Neural progenitor cell (in vitro differentiated cells): Measurements from ENCODE around the gene ARFGAP1. TPM values are rescaled to one million over a fixed set of nuclear protein-coding genes. Genes with fewer than 3 reads are reported as not detected.

ENCODE experiments used
- DNase-seq: peaks from one replicate; pipeline ENCODE4 v3.0.0-alpha.2; 2016; ENCODE audit warnings: low spot score
- H2AFZ ChIP-seq: fragments of 200-600 bp; sonication (generic); replicated peaks from 2 replicates; pipeline ENCODE4 v1.6.1; 2016; ENCODE audit warnings: antibody characterized with exemption
- H3F3A ChIP-seq: fragments of 200-600 bp; sonication (generic); 2 replicates; pipeline ENCODE4 v1.6.1; 2016; ENCODE audit warnings: antibody characterized with exemption, low read depth
- H3K27ac ChIP-seq: fragments of 200-600 bp; sonication (generic); 2 replicates; pipeline ENCODE4 v1.5.1; 2016; ENCODE audit warnings: mild to moderate bottlenecking
- H3K27me3 ChIP-seq: fragments of 200-600 bp; sonication (generic); 2 replicates; pipeline ENCODE4 v1.6.1; 2016; ENCODE audit warnings: mild to moderate bottlenecking, moderate library complexity
- H3K36me3 ChIP-seq: fragments of 200-600 bp; sonication (generic); 2 replicates; pipeline ENCODE4 v1.5.1; 2016
- H3K4me1 ChIP-seq: fragments of 200-600 bp; sonication (generic); 2 replicates; pipeline ENCODE4 v1.6.1; 2016; ENCODE audit warnings: mixed run types
- H3K4me2 ChIP-seq: fragments of 200-600 bp; sonication (generic); 2 replicates; pipeline ENCODE4 v1.6.1; 2016
- H3K4me3 ChIP-seq: fragments of 200-600 bp; sonication (generic); 2 replicates; pipeline ENCODE4 v1.5.1; 2016
- H3K79me2 ChIP-seq: fragments of 200-600 bp; sonication (generic); 2 replicates; pipeline ENCODE4 v1.6.1; 2016; ENCODE audit warnings: low read depth
- H3K9ac ChIP-seq: fragments of 200-600 bp; sonication (generic); 2 replicates; pipeline ENCODE4 v1.6.1; 2016
- H3K9me3 ChIP-seq: fragments of 200-600 bp; sonication (generic); 2 replicates; pipeline ENCODE4 v1.5.1; 2016; ENCODE audit warnings: low read depth
- H4K20me1 ChIP-seq: fragments of 200-600 bp; sonication (generic); 2 replicates; pipeline ENCODE4 v1.6.1; 2016; ENCODE audit warnings: low read depth
- H3K27ac Mint-ChIP-seq: 3 replicates; pipeline ENCODE4 v1.8.0; 2021; ENCODE audit warnings: mixed read lengths
- H3K27me3 Mint-ChIP-seq: 2 replicates; pipeline ENCODE4 v1.8.0; 2022; ENCODE audit warnings: low read depth, mild to moderate bottlenecking, inconsistent platforms, moderate library complexity, mixed read lengths; ENCODE audit not compliant: insufficient read depth
- H3K36me3 Mint-ChIP-seq: 3 replicates; pipeline ENCODE4 v1.8.0; 2021; ENCODE audit warnings: mixed read lengths
- H3K4me1 Mint-ChIP-seq: 3 replicates; pipeline ENCODE4 v1.8.0; 2021; ENCODE audit warnings: mixed read lengths
- H3K4me3 Mint-ChIP-seq: 3 replicates; pipeline ENCODE4 v1.8.0; 2021; ENCODE audit warnings: mild to moderate bottlenecking, moderate library complexity, mixed read lengths
- H3K9me3 Mint-ChIP-seq: 3 replicates; pipeline ENCODE4 v1.8.0; 2020; ENCODE audit warnings: mixed read lengths
- CTCF ChIP-seq: fragments of 200-600 bp; sonication (generic); IDR thresholded peaks from 2 replicates; pipeline ENCODE4 v1.5.1; 2017; ENCODE audit warnings: antibody characterized with exemption, mild to moderate bottlenecking
- EZH2 ChIP-seq: fragments of 200-600 bp; sonication (generic); IDR thresholded peaks from 2 replicates; pipeline ENCODE4 v1.6.1; 2017; ENCODE audit warnings: antibody characterized with exemption, mild to moderate bottlenecking, moderate library complexity
- EZH2phosphoT487 ChIP-seq: fragments of 200-600 bp; sonication (generic); IDR thresholded peaks from 2 replicates; pipeline ENCODE4 v1.6.1; 2017; ENCODE audit warnings: antibody characterized with exemption
- total RNA-seq: library from RNA; depleted of rRNA; stranded (reverse); fragments of >200 nt; gene quantifications from 2 replicates; pipeline ENCODE4 v1.2.3, GENCODE V29; 2015; ENCODE audit warnings: low replicate concordance

The ARFGAP1 gene
- total RNA-seq, 1 donor from 2014 or later, result 43.7 TPM

GRCh38 chr20:63315731-63316491 lies 43.3 kb downstream of the ARFGAP1 start:
- Histone ChIP-seq H4K20me1 (no peaks in the 10 kb centered on the region), H3K27me3 (no peaks in the 10 kb centered on the region), H3K4me1 (no peaks in the 10 kb centered on the region), H3F3A (no peaks in the 10 kb centered on the region), H3K9me3 (no peaks in the 10 kb centered on the region), H3K4me3 (no peak overlapping the region), H3K9ac (no peak overlapping the region), H3K4me2 (no peak overlapping the region), H3K79me2 (no peaks in the 10 kb centered on the region), H2AFZ (no peak overlapping the region), H3K36me3 (no peaks in the 10 kb centered on the region), H3K27ac (no peak overlapping the region)
- H3K27ac Mint-ChIP-seq, result peak overlapping the region; percentile 42
- no peaks in the 10 kb centered on the region for H3K36me3 Mint-ChIP-seq
- no peaks in the 10 kb centered on the region for H3K9me3 Mint-ChIP-seq
- peaks cover 12% of the 10 kb centered on the region for H3K4me1 Mint-ChIP-seq
- H3K27me3 Mint-ChIP-seq, result peaks cover 6% of the 10 kb centered on the region
- H3K4me3 Mint-ChIP-seq, result peak overlapping the region; percentile 59
- DNase-seq, result no peak
- TF ChIP-seq CTCF (no peak), EZH2 (no peak), EZH2phosphoT487 (no peak)

GRCh38 chr20:63316502-63316921 lies 43.9 kb downstream of the ARFGAP1 start:
- Histone ChIP-seq H3K36me3 (no peaks in the 10 kb centered on the region), H3K27me3 (no peaks in the 10 kb centered on the region), H3K27ac (no peak overlapping the region), H3K9me3 (no peaks in the 10 kb centered on the region), H4K20me1 (no peaks in the 10 kb centered on the region), H3K4me3 (no peak overlapping the region), H2AFZ (no peak overlapping the region), H3K4me1 (no peaks in the 10 kb centered on the region), H3K9ac (no peak overlapping the region), H3F3A (no peaks in the 10 kb centered on the region), H3K79me2 (no peaks in the 10 kb centered on the region), H3K4me2 (no peak overlapping the region)
- Mint-ChIP-seq H3K4me3 (no peak overlapping the region), H3K27me3 (peaks cover 6% of the 10 kb centered on the region), H3K9me3 (no peaks in the 10 kb centered on the region), H3K4me1 (peaks cover 14% of the 10 kb centered on the region), H3K27ac (no peak overlapping the region), H3K36me3 (no peaks in the 10 kb centered on the region)
- TF ChIP-seq EZH2, result no peak
- TF ChIP-seq EZH2phosphoT487, result no peak
- no peak for TF ChIP-seq CTCF
- no peak for DNase-seq

GRCh38 chr20:63317061-63317460 lies 44.4 kb downstream of the ARFGAP1 start:
- TF ChIP-seq EZH2 (no peak), EZH2phosphoT487 (no peak), CTCF (no peak)
- H4K20me1 ChIP-seq, result no peaks in the 10 kb centered on the region
- Mint-ChIP-seq H3K27ac (no peak overlapping the region), H3K36me3 (no peaks in the 10 kb centered on the region), H3K4me3 (no peak overlapping the region), H3K4me1 (peaks cover 14% of the 10 kb centered on the region), H3K27me3 (peaks cover 6% of the 10 kb centered on the region), H3K9me3 (no peaks in the 10 kb centered on the region)
- no peak overlapping the region for H2AFZ ChIP-seq
- H3K9ac ChIP-seq, result no peak overlapping the region
- no peak for DNase-seq
- no peak overlapping the region for H3K27ac ChIP-seq
- no peaks in the 10 kb centered on the region for H3K9me3 ChIP-seq
- no peaks in the 10 kb centered on the region for H3K79me2 ChIP-seq
- H3K4me2 ChIP-seq, result no peak overlapping the region
- H3K36me3 ChIP-seq, result no peaks in the 10 kb centered on the region
- H3F3A ChIP-seq, result no peaks in the 10 kb centered on the region
- H3K4me1 ChIP-seq, result no peaks in the 10 kb centered on the region
- H3K27me3 ChIP-seq, result no peaks in the 10 kb centered on the region
- H3K4me3 ChIP-seq, result no peak overlapping the region
